Bronchial epithelial cell (primary cell): ENCODE measurements around the gene NME4. TPM values are rescaled to one million over a fixed set of nuclear protein-coding genes. Genes with fewer than 3 reads are reported as not detected.

ENCODE experiments used
- DNase-seq: peaks from one replicate; pipeline ENCODE4 v3.0.0-alpha.2; 2010; ENCODE audit warnings: low read depth
- FAIRE-seq: peaks from 2 replicates; lab custom pipeline; 2011; peaks lifted over from hg19 to GRCh38; lab: Jason Lieb, UNC
- H3K27me3 ChIP-seq: 2 replicates; pipeline ENCODE4 v1.5.1; 2011; ENCODE audit warnings: low read length; ENCODE audit not compliant: control insufficient read depth, insufficient read depth
- H3K36me3 ChIP-seq: 2 replicates; pipeline ENCODE4 v1.5.1; 2011; ENCODE audit warnings: low read length; ENCODE audit not compliant: control insufficient read depth, insufficient read depth
- H3K4me3 ChIP-seq: 2 replicates; pipeline ENCODE4 v1.5.1; 2011; ENCODE audit warnings: mild to moderate bottlenecking, low read depth, low read length, control low read depth
- total RNA-seq: library from RNA; depleted of rRNA; stranded (reverse); fragments of >200 nt; gene quantifications from 2 replicates; pipeline ENCODE4 v1.2.1, GENCODE V29; 2014
- TF ChIP-seq, protein P1 (sequence below): IDR thresholded peaks from 2 replicates; pipeline ENCODE4 v1.5.1; 2011; ENCODE audit warnings: mild to moderate bottlenecking, moderate library complexity, low read length, control low read depth, inconsistent platforms; ENCODE audit not compliant: insufficient read depth, severe bottlenecking

The NME4 gene
- total RNA-seq, 1 donor from 2014 or later = 35.3 TPM

DNA sequence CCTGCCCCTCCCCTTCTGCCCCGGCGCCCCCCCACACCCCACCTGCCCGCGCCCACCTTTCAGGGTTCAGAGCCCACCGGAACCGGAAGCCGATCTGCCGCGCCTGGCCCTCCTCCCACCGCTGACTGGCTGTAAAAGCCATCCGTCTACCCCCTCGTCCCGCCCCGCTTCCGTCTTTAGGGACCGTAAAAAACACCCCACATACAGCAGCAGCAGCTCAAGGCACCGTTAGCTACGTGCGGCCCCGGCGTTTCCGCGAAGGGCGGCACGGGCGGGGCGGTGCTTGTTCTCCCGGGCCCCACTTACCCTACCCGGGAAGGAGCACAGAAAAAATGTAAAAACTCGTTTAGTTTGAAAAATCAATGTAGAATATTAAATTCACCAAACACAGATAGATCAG lies 26.6 kb upstream of the NME4 start, which contains the start of gene MRPL28:
TSS of gene MRPL28 (minus strand) at position 96 of the 400 bp plus-strand sequence. CDS start 320 bp downstream, outside the sequence.
- TF ChIP-seq, protein P1, sequence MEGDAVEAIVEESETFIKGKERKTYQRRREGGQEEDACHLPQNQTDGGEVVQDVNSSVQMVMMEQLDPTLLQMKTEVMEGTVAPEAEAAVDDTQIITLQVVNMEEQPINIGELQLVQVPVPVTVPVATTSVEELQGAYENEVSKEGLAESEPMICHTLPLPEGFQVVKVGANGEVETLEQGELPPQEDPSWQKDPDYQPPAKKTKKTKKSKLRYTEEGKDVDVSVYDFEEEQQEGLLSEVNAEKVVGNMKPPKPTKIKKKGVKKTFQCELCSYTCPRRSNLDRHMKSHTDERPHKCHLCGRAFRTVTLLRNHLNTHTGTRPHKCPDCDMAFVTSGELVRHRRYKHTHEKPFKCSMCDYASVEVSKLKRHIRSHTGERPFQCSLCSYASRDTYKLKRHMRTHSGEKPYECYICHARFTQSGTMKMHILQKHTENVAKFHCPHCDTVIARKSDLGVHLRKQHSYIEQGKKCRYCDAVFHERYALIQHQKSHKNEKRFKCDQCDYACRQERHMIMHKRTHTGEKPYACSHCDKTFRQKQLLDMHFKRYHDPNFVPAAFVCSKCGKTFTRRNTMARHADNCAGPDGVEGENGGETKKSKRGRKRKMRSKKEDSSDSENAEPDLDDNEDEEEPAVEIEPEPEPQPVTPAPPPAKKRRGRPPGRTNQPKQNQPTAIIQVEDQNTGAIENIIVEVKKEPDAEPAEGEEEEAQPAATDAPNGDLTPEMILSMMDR = no peak
- Histone ChIP-seq H3K36me3 (peaks cover 11% of the 10 kb centered on the region), H3K4me3 (peak within 1 kb of the TSS; percentile 40), H3K27me3 (no peaks in the 10 kb centered on the region)
- FAIRE-seq = no peak
- peak; percentile 84 for DNase-seq

DNA sequence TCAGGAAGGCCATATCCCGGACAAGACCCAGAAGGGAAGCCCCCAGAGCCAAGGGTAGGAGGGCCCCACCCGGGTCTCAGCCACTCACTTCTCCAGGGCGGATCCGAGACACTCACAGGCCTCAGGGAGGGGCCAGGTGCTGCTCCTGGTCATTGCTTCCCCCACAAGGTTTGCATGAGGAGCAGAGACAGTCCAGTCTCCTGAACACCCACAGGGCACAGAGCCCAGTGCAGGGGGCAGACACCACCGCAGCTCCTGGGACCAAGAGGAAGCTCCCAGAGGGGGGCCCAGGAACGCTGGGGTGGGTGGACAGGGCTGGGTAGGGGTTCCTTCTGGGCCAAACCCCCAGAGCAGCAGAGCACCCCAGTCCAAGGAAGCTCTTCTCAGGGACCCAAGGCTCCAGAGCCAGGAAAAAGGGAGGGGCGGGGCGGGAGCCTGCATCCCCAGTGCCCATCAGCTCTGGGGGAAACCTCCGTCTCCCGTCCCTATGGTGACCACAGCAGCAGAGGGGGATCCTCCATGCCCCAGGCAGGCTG lies 26.0 kb upstream of the NME4 start:
- TF ChIP-seq, protein P1 = no peak
- FAIRE-seq (no peak), DNase-seq (no peak)
- H3K36me3 ChIP-seq = peaks cover 11% of the 10 kb centered on the region
- H3K27me3 ChIP-seq = no peaks in the 10 kb centered on the region
- H3K4me3 ChIP-seq = peak overlapping the region; percentile 10

DNA sequence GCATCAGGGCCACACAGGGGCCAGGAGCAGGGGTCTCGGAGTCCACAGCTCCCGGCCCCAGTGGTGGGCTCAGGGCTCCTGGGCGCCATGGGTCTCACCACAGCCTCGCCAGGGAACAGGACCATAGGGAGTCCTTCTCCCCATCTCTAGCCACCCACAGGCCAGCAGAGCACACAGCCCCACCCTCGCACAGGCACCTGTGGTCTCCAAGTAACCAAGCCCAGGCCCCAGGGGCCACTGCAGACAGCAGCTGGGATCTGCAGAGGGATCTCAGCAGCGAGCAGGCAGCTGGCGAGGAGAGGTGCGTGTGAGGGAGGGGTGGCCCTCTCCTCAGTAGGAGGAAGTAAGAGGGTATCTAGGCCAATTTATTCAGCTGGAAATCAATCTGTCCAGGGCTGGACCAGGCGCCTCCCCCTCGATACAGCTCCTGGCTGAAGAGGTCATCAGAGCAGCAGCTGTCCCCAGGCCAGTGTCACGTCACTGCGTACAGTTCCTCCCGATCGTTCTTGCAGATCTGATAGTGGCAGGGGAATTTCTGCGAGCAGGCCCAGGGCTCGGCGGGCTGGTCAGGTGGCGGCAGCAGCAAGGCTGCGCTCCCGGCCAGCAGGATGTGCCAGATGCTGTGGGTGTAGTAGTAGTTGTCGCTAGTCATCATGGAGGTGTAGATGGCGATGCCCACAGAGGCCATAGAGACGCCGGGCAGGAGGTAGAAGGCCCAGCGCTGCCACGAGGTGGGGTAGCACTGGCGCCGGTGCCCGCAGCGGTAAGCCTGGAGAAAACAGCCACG lies 25.3 kb upstream of the NME4 start:
- Histone ChIP-seq H3K4me3 (no peak overlapping the region), H3K36me3 (peaks cover 11% of the 10 kb centered on the region), H3K27me3 (no peaks in the 10 kb centered on the region)
- DNase-seq (no peak), FAIRE-seq (no peak)
- TF ChIP-seq, protein P1 = no peak

DNA sequence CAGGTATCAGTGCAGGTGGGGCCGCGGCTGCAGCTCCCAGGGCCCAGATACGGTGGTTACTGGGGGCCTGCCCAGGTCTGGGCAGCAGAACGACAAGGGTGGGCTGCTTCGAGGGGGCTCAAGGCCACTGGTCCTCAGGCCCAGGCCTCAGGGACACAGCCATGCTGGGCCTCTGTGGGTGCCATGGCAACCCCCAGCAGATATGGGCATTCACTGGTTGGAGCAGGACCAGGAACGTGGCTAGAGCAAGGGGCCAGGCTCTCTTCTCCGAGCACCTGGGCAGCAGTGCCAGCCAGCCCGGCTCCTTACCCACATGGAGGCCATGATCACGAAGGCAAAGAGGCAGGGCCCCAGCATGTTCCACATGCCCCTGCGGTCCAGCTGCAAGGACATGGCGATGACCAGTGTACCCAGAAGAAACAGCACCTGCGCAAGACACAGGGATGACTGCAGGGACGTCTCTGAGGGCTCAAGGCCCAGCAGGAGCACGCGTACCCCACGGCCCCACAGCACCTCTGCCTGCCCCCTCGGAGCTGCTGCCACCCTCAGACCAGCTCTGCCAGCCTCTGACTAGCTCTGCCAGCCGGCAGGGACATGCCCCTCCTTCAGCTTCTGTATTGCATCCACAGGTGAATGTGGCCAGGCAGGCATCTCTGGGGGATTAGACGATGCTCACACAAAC lies 24.6 kb upstream of the NME4 start:
- DNase-seq = no peak
- TF ChIP-seq, protein P1 = no peak
- FAIRE-seq = peak; percentile 23
- no peaks in the 10 kb centered on the region for H3K27me3 ChIP-seq
- peaks cover 12% of the 10 kb centered on the region for H3K36me3 ChIP-seq
- H3K4me3 ChIP-seq = no peak overlapping the region

DNA sequence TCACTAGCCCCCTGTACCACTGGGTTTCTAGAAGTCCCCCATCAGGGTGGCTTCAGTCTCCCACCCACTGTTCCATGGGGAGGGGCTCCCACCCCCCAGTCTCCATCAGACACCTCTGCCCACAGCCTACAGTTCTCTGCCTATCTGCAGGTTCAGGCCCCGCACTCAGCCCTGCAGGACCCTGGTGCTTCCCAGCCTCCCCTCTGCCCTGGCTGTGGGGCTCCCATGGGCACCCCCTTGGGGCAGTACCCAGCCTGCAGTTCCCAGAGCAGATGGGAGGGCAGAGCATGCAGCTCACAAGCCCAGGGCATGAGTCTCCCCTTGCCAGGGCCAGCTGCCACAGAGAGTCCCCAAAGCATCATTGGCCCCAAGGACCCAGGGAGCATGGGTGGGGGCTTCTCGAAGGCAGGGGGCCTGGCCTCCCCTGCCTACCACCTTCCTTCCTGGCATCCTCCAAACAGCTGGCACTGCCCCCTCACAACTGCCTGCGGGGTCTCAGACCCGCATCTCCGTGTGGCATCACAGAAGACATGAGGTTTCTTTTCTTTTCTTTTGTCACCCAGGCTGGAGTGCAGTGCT lies 23.9 kb upstream of the NME4 start:
- no peaks in the 10 kb centered on the region for H3K27me3 ChIP-seq

More for the DNA sequence above, 23.9 kb upstream of the NME4 start:
- no peak for FAIRE-seq
- DNase-seq = no peak
- TF ChIP-seq, protein P1 = no peak
- H3K4me3 ChIP-seq = no peak overlapping the region
- peaks cover 11% of the 10 kb centered on the region for H3K36me3 ChIP-seq
